ENCODE data around the gene ABCC6.

The ABCC6 gene

DNA sequence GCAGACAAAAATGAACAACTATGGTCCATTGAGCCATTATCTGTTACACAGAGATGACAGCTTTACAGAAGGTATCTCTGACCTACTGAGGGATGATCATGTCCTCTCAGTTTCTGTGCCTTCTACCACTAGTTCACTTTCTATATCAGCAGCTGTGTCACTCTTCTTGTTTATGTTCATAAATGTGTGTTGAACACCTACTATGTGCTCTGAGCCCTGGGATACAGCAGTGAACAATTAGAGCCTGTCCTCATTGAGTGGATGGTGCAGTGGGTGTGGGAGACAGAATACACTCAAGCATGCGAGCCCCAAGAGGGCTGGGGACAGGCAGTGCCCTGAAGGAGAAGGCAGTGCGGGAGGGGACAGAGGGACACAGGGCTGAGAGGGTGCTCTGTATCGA, 92.1 kb downstream of the ABCC6 start:
- in situ Hi-C loops (cut with MboI; ENCODE audit: low pct_unique_long_range_greater_than_20kb, low sequenced_read_pairs) = no loop called here
- no peak for DNase-seq

DNA sequence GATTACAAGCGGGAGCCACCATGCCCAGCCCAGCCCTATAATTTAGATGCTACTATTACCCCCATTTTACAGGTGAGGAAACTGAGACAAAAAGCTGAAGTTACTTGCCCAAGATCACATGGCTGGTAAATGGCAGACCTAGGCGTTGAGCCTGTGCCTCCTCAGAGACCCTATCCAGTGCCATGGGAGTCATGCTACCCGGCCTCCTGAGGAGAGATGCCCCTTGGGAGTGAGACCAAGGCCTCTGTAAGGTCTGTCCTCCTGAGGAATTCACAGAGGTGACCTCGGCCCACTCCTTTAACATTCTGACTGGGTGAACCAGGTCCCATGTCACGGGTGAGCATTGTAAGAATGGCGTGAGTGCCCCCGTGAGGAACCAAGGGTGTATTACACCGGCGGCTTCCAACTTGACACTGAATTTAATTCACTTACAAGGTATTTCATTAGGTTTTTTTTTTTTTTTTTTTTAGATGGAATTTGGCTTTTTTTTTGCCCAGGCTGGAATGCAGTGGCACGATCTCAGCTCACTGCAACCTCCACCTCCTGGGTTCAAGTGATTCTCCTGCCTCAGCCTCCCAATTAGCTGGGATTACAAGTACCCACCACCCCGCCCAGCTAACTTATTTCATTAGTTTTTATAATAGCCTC, 95.7 kb downstream of the ABCC6 start:
- in situ Hi-C loops (cut with MboI; ENCODE audit: low pct_unique_long_range_greater_than_20kb, low sequenced_read_pairs) = no loop called here
- peak; percentile 90 for DNase-seq

DNA sequence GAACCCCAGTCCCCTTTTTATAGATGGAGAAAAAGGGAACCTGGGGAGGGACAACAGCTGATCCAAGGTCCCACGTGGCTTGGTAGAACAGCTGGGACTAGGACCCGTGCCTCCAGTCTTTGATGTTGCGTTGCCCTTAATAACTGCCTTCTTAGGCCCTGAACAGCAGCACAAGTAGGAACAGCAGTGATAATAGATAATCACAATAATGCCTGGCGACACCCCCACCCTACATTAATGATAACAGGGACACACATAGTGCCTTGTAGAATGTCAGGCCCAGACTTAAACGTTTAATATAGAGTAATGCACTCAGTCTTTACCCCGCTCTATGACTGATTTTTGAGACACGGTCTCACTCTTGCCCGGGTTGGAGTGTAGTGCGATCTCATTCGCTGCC, 96.4 kb downstream of the ABCC6 start:
- in situ Hi-C loops (cut with MboI; ENCODE audit: low pct_unique_long_range_greater_than_20kb, low sequenced_read_pairs) = no loop called here
- DNase-seq = no peak

DNA sequence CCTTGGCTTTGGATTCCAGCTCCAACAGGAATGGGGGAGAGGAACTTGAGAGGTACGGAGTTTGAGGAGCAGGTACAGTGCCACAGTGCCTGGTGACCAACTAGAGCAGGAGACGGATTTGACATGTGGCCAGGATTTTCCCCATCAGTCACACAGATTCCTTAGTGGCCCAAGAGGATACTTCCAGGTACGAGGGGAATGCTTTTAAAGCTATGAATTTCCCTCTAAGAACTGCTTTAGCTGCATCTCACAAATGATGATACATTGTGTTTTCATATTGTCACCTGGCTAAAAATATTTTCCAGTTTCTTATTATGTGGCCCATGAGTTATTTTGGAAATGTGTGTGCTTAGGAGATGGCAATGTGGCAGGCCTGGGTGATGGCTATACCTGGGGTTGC, 98.3 kb downstream of the ABCC6 start:
- in situ Hi-C loops (cut with MboI; ENCODE audit: low pct_unique_long_range_greater_than_20kb, low sequenced_read_pairs) = no loop called here
- DNase-seq = no peak

DNA sequence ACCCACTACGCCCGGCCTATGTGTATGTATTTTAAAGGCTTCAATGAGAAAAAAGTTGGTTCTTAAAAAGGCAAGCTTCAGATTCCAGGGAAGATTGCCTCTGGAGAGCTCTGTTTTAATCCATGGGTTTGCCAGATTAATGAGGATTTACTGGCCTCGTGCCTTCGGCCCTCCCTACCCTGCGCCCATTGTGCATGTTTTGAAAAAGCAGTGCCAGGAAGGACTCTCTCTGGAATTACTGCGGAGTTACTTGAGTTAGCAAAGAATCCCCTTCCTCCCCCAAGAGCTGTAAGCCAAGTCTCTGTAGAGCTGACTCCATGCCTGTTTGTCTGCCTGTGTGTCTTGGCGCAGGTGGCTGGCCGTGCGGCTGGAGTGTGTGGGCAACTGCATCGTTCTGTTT, 98.9 kb downstream of the ABCC6 start:
- no peak for DNase-seq
- in situ Hi-C loops (cut with MboI; ENCODE audit: low pct_unique_long_range_greater_than_20kb, low sequenced_read_pairs) = no loop called here

DNA sequence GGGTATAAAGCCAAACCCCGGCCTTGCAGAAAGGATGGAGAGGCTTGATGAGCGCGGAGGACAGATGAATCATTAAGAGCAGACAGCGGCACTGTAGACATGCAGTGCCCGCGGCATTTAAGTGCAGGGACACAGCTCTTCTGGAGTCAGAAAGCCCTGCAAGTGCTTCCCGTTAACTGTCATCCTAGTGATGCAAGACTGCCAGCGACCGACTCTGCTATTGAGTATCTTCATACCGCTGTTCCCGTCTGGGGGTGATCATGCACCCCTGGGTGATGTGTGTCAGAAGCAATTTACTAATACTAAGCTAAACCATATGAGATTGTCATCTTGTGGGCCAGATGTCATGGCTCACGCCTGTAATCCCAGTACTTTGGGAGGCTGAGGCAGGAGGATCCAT, 101.0 kb downstream of the ABCC6 start:
- in situ Hi-C loops (cut with MboI; ENCODE audit: low pct_unique_long_range_greater_than_20kb, low sequenced_read_pairs) = no loop called here
- DNase-seq = no peak

DNA sequence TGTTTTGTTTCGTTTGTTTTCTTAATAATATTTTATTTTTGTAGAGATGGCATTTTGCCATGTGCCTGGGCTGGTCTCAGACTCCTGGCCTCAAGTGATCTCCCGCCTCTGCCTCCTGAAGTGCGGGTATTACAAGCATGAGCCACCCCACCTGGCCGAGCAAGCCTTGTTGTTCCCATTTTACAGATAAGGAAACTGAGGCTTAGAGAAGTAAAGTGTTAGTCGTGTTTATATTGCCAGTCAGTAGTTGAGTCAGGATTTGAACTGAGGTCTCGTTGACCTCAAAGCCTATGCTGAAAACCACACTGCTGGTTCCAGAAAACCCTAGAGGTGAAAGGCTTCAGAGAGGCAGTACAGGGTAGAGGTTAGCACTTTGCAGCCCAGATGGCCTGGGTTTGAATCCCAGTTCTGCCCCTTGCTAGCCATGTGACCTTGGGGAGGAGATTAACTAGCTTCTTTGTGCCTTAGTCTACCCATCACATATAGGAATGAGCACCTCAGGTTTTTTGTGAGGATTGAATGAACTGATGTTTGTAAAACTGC, 102.0 kb downstream of the ABCC6 start:
- in situ Hi-C loops (cut with MboI; ENCODE audit: low pct_unique_long_range_greater_than_20kb, low sequenced_read_pairs) = no loop called here
- no peak for DNase-seq

DNA sequence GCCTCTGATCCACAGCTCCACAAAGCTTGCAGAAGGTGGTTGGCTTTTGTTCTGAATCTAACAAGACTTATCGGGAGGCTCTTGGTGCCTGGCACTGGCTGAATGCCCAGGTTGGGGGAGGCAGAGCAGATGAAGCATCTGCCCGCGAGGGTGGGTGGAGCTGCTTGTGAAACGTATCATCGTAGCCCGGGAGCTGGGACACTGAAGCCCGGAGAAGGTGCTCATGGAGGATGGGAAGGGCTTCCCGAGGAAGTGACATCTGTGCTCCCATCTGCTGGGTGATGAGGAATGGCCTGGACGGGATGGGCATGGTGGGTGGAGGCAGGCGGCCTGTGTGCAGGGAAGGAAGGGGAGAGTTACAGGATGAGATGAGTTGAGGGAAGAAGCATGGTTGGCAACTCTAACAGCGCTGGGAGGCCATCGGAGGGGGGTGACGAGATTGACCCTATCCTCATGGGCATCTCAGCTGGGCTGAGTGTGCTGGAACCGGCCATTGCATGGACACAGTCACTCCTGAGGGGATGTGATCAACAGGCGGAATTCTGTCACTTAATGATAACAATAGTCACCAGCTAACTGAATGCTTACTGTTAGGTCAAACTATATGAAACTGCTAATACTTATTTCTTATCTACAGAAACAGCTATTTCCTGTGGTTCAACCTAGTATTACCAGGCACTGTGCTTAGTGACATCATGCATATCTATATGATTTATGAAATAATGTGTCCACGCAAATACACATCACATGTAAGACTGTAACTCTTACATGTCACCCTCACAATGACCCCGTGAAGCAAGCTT, 102.7 kb downstream of the ABCC6 start:
- in situ Hi-C loops (cut with MboI; ENCODE audit: low pct_unique_long_range_greater_than_20kb, low sequenced_read_pairs) = no loop called here
- DNase-seq = peak; percentile 62

DNA sequence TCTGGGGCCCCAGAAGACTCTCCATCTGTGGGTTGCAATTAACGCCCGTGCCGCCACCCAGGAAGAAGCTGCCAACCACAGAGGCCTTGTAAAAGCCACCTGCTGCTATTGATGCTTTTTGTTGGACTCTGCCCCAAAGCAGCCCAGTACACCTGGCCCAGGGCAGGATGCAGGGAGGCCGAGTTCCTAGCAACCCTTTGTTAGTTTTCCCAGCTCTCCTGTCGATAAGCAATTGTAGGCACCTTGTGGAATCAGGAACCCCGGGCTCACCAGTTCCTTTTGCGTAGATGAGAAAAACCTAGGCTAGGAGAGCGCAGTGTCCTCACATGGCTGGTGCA, 103.3 kb downstream of the ABCC6 start:
- peak; percentile 24 for DNase-seq
- in situ Hi-C loops (cut with MboI; ENCODE audit: low pct_unique_long_range_greater_than_20kb, low sequenced_read_pairs) = no loop called here

DNA sequence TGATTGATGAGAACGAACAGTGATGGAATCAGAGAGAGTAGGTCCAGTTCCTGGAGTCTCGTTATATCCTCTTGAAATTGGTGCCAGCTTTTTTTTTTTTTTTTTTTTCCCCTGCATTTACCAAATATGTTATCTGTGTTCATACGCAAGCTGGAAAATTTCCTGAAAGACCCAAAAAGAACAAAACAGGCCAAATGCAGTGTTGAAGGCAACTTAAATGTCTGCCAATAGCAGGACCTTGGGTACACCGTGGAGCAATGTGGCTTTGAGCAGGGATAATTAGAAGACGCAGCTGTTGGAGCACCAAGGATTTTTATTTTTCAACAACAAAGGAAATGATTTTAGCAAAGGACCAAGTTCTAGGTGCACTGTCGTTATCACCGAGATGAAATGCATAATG, 105.0 kb downstream of the ABCC6 start:
- DNase-seq = peak; percentile 18
- in situ Hi-C loops (cut with MboI; ENCODE audit: low pct_unique_long_range_greater_than_20kb, low sequenced_read_pairs) = no loop called here

DNA sequence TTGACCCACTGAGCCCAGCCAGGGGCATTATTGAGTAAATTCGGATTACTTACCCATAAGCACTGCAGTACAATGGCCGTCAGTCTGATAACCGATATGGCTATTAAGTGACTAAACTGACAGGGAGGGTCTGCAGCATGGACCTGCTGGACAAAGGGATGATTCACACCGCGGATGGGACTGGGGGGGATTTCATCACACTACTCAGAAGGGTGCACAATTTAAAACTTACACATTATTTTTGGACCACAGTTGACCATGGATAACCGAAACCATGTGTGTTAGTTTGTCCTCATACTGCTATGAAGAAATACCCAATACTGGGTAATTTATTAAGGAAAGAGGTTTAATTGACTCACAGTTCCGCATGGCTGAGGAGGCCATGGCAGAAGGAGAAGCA, 106.5 kb downstream of the ABCC6 start:
- no peak for DNase-seq
- in situ Hi-C loops (cut with MboI; ENCODE audit: low pct_unique_long_range_greater_than_20kb, low sequenced_read_pairs) = no loop called here

DNA sequence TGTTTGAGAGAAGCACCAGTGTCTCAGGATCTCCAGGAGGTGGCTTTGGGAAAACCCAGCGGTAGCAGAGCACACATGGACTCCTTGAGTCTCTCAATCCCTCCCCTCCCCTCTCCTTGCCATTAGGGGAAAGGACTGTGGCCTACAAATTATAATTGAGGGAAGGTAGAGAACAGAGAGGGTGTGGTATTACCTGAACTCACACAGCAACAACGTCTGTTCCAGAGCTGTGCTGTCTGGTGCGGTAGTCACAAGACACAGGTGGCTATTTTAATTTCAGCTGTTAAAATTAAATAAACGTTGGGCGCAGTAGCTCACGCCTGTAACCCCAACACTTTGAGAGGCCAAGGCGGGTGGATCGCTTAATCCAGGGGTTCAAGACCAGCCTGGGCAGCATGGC, 110.2 kb downstream of the ABCC6 start:
- no peak for DNase-seq
- in situ Hi-C loops (cut with MboI; ENCODE audit: low pct_unique_long_range_greater_than_20kb, low sequenced_read_pairs) = no loop called here

DNA sequence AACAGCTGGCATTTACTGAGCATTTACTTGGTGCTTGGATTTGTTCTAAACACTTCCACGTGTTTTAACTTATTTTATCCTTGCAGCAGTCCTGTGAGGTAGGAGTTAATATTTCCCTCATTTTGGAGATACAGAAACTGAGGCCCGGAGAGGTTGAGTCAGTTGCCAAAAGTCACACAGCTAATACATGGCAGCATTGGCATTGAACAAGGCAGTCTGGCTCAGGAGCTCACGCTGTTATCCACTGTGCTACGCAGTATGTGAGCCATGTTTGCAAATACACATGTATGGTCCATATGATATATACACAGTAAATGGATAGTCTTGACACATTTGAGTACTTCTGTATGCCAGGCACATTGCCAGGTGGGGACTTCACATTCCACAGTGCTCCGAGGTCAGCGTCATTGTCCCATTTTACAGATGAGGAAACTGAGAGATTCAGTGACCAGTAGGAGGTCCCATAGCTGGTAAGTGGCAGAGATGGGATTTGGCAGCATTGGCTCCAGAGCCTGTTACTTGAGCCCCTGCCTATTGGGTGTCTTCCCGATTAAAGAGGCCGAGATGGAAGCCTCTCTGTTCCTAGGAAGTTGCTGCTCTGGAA, 110.7 kb downstream of the ABCC6 start:
- in situ Hi-C loops (cut with MboI; ENCODE audit: low pct_unique_long_range_greater_than_20kb, low sequenced_read_pairs) = no loop called here

DNA sequence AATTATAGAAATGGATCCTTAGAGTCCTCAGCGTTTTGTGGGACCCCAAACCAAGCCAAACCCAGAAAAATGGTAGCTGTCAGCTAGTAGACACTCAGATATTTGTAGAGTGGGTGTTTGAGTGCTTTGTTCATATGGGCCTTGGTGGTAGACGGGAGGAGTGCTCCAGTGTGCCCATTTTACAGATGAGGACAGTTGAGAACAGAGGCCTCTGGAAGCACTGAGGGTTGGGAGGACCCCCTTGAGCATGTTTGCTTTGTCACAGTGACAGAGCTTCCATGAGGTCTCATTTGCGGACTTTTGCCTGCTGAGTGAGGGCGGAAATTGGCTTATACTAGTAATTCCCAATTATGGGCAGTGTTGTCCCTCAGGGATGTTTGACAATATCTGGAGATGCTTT, 111.7 kb downstream of the ABCC6 start:
- no peak for DNase-seq
- in situ Hi-C loops (cut with MboI; ENCODE audit: low pct_unique_long_range_greater_than_20kb, low sequenced_read_pairs) = no loop called here

More for the DNA sequence above, 110.7 kb downstream of the ABCC6 start:
- DNase-seq = no peak

DNA sequence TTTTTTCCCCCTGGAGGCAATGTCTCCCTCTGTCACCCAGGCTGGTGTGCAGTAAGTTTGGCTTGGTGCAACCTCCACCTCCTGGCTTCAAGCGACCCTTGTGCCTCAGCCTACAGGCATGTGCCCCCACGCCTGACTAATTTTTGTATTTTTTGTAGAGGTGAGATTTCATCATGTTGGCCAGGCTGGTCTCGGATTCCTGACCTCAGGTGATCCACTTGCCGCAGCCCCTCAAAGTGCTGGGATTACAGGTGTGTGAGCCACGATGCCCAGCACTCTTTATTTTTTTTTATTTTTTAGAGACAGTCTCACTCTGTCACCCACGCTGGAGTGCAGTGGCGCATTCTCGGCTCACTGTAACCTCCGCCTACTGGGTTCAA, 113.2 kb downstream of the ABCC6 start:
- in situ Hi-C loops (cut with MboI; ENCODE audit: low pct_unique_long_range_greater_than_20kb, low sequenced_read_pairs) = no loop called here
- no peak for DNase-seq

DNA sequence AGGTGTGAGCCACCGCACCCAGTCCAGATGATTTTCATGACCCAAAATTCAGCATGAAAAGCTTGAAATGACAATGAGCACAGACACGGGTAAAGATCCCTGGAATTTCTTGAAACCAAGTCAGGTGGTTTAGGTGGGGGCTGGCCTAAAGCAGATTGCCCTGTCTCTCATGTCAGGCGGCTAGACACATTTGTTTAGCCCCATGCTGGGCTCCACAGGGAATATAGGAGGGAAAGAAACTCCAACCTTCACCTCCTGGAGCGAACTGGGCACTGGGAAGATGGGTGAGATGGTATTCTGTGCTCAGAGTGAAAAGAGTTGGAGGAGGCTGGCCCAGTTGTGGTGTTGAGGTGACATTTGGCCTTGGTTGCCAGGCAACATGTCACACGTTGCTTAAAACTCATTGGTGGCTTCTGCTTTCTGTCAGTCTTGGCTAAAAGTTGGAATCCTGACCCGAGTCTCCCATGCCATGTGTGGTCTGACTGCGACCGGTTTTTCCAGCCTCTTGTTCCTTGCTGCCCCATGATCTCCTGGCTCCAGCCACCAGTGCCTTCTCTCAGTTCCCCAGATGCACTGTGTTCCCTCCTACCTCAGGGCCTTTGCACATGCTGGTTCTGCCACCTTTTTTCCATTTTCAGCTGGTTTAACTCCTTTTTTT, 113.7 kb downstream of the ABCC6 start:
- in situ Hi-C loops (cut with MboI; ENCODE audit: low pct_unique_long_range_greater_than_20kb, low sequenced_read_pairs) = no loop called here
- DNase-seq = no peak

DNA sequence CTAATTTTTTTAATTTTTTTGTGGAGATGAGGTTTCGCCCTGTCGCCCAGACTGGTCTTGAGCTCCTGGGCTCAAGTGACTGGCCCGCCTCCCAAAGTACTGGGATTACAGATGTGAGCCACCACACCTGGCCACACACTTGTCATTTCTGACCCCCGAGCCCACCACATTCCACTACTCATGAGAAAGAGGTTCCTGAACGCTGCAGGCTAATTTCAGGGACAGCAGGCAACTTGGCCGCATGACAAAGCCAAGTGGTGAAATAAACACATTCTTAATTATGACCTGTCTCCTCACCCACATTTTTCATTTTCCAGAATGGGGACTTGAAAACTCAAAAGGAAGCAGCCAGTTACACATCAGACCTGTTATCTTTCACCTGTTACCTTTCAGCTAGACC, 114.5 kb downstream of the ABCC6 start:
- in situ Hi-C loops (cut with MboI; ENCODE audit: low pct_unique_long_range_greater_than_20kb, low sequenced_read_pairs) = no loop called here
- DNase-seq = no peak

DNA sequence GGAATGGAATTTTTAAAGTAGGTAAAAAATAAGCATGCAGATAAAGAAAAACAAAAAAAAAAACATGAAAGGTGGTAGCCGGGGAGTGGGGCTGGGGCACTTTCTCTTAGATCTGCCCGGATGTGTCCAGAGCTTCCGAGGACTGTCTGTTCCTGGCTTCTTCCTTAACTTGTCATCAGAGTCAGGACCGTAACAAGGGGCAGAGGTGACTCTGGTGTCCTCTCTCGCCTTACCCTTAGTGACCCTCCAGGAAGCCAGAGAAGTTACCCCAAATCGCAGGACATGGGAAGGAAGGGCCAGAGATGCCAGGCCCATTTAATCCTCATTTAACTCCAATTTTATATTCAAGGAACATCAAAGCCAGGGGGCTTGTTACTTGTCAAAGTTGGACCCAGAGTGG, 115.5 kb downstream of the ABCC6 start:
- in situ Hi-C loops (cut with MboI; ENCODE audit: low pct_unique_long_range_greater_than_20kb, low sequenced_read_pairs) = no loop called here
- DNase-seq = no peak

DNA sequence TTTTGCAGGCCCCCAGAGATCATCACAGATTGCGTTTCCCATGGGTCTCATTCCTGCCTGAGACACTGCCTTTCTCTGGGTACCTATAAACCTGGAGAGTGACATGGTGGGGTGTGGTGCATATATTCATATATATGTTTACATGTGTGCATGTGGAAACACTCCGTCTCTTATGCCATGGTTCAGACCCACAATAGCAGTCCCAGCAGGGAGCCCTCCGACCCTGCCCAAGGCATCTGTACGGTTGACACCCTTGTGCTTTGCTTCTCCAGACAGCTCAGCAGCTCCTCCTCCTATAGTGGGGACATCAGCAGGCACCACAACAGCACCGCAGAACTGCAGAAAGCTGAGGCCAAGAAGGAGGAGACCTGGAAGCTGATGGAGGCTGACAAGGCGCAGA, 116.8 kb downstream of the ABCC6 start:
- in situ Hi-C loops (cut with MboI; ENCODE audit: low pct_unique_long_range_greater_than_20kb, low sequenced_read_pairs) = no loop called here
- no peak for DNase-seq

DNA sequence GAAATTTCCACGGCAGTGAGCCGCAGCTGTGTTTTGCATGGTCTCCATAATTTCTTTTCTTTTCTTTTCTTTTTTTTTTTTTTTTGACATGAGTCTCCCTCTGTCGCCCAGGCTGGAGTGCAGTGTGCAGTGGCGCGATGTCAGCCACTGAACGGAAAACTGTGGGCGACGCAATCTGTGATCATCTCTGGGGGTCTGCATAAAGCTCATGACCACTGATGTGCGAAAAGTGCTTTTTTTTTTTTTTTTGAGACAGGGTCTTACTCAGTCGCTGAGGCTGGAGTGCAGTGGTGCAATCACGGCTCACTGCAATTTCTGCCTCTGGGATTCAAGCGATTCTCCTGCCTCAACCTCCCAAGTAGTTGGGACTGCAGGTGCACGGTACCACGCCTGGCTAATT, 117.6 kb downstream of the ABCC6 start:
- DNase-seq = no peak
- in situ Hi-C loops (cut with MboI; ENCODE audit: low pct_unique_long_range_greater_than_20kb, low sequenced_read_pairs) = no loop called here

Data from KBM-7 (cell line).